MCF 10A (cell line): ENCODE results near the gene DOCK9. TPM values are rescaled to one million over a fixed set of nuclear protein-coding genes. Genes with fewer than 3 reads are reported as not detected.

Source experiments
- BruUV-seq: library from RNA; stranded (reverse); fragments of 400-500 nt; replicated peaks from 2 replicates; lab custom pipeline; 2021; lab: Mats Ljungman, UMichigan
- CTCF ChIA-PET: fragments of 300-600 bp; sonication (Branson Sonifier 250); formaldehyde crosslinking; extraction: SDS; loops from one replicate; lab custom pipeline; 2021; ENCODE audit warnings: antibody characterized with exemption, inconsistent platforms; lab: Yijun Ruan, JAX
- POLR2A ChIA-PET: fragments of 300-600, 350-650 bp; sonication (Branson Sonifier 250); formaldehyde crosslinking; extraction: SDS; loops from one replicate; lab custom pipeline; 2020; ENCODE audit warnings: antibody characterized with exemption, inconsistent platforms; lab: Yijun Ruan, JAX
- DNase-seq: peaks from one replicate; pipeline ENCODE4 v3.0.0-alpha.2; 2018; ENCODE audit not compliant: unreplicated experiment
- H3K27ac Mint-ChIP-seq: one replicate; pipeline ENCODE4 v1.8.0; 2022; ENCODE audit warnings: mild to moderate bottlenecking, low read depth, mixed read lengths; ENCODE audit not compliant: unreplicated experiment
- H3K27me3 Mint-ChIP-seq: one replicate; pipeline ENCODE4 v1.8.0; 2022; ENCODE audit warnings: mixed read lengths; ENCODE audit not compliant: insufficient read depth, unreplicated experiment
- H3K36me3 Mint-ChIP-seq: one replicate; pipeline ENCODE4 v1.8.0; 2022; ENCODE audit warnings: mild to moderate bottlenecking, moderate library complexity, mixed read lengths; ENCODE audit not compliant: insufficient read depth, unreplicated experiment
- H3K4me1 Mint-ChIP-seq: one replicate; pipeline ENCODE4 v1.8.0; 2022; ENCODE audit warnings: mixed read lengths; ENCODE audit not compliant: insufficient read depth, unreplicated experiment
- H3K4me3 Mint-ChIP-seq: one replicate; pipeline ENCODE4 v1.8.0; 2022; ENCODE audit warnings: mild to moderate bottlenecking, moderate library complexity, mixed read lengths; ENCODE audit not compliant: unreplicated experiment
- H3K9me3 Mint-ChIP-seq: one replicate; pipeline ENCODE4 v1.8.0; 2022; ENCODE audit warnings: mixed read lengths; ENCODE audit not compliant: unreplicated experiment
- CTCF ChIP-seq: fragments of 200-600 bp; IDR thresholded peaks from one replicate; pipeline ENCODE4 v1.8.0; 2022; ENCODE audit warnings: antibody characterized with exemption, mild to moderate bottlenecking; ENCODE audit not compliant: unreplicated experiment
- intact Hi-C: fragments of 100-400 bp; cut with micrococcal nuclease; formaldehyde crosslinking; loops from 2 replicates; pipeline ENCODE4 v1.14.1; 2022
- total RNA-seq: library from RNA; stranded (reverse); gene quantifications from 2 replicates; pipeline ENCODE4 v1.2.3, GENCODE V29; 2022

DOCK9 gene
- total RNA-seq, 1 experiment from 2014 or later = 77.0 TPM

- intact Hi-C loops = no loop called here
- H3K36me3 Mint-ChIP-seq = no peaks in the 10 kb centered on the region
- no peaks in the 10 kb centered on the region for H3K9me3 Mint-ChIP-seq
- ChIA-PET POLR2A (no interaction called here), CTCF (no interaction called here)
- no peak for DNase-seq
- TF ChIP-seq CTCF = no peak
- H3K27me3 Mint-ChIP-seq = no peaks in the 10 kb centered on the region
- no peak overlapping the region for H3K27ac Mint-ChIP-seq
- BruUV-seq = no TSS peak
- no peak overlapping the region for H3K4me3 Mint-ChIP-seq
- H3K4me1 Mint-ChIP-seq = peaks cover 5% of the 10 kb centered on the region
These were observed 196.4 kb downstream of the DOCK9 start for GRCh38 chr13:98781470-98781869.

GRCh38 chr13:98781045-98781444, 196.8 kb downstream of the DOCK9 start:
- no TSS peak for BruUV-seq
- CTCF ChIA-PET = no interaction called here

GRCh38 chr13:98780451-98780850, 197.4 kb downstream of the DOCK9 start:
- Mint-ChIP-seq H3K27me3 (no peaks in the 10 kb centered on the region), H3K9me3 (no peaks in the 10 kb centered on the region), H3K4me1 (peaks cover 11% of the 10 kb centered on the region), H3K27ac (no peak overlapping the region), H3K4me3 (no peak overlapping the region), H3K36me3 (no peaks in the 10 kb centered on the region)
- DNase-seq = no peak
- BruUV-seq = no TSS peak
- POLR2A ChIA-PET = no interaction called here
- CTCF ChIA-PET = interaction anchor here (0.7 kb wide), 1 partner anchor 38 kb away, joined by 3 read pairs; no protein-coding TSS in a partner anchor
- no peak for TF ChIP-seq CTCF
- intact Hi-C loops = no loop called here

More at GRCh38 chr13:98781045-98781444, 196.8 kb downstream of the DOCK9 start:
- intact Hi-C loops = no loop called here
- Mint-ChIP-seq H3K36me3 (no peaks in the 10 kb centered on the region), H3K27me3 (no peaks in the 10 kb centered on the region), H3K27ac (no peak overlapping the region), H3K4me3 (no peak overlapping the region), H3K4me1 (peaks cover 7% of the 10 kb centered on the region), H3K9me3 (no peaks in the 10 kb centered on the region)
- DNase-seq = no peak
- no peak for TF ChIP-seq CTCF
- POLR2A ChIA-PET = no interaction called here

- peaks cover 11% of the 10 kb centered on the region for H3K4me1 Mint-ChIP-seq
- H3K4me3 Mint-ChIP-seq = no peak overlapping the region
- no TSS peak for BruUV-seq
- no peaks in the 10 kb centered on the region for H3K36me3 Mint-ChIP-seq
- H3K27me3 Mint-ChIP-seq = no peaks in the 10 kb centered on the region
- CTCF ChIA-PET = no interaction called here
- H3K9me3 Mint-ChIP-seq = no peaks in the 10 kb centered on the region
- no peak for TF ChIP-seq CTCF
- no peak overlapping the region for H3K27ac Mint-ChIP-seq
- DNase-seq = no peak
- intact Hi-C loops = no loop called here
- POLR2A ChIA-PET = no interaction called here
These were observed 198.2 kb downstream of the DOCK9 start for GRCh38 chr13:98779695-98780094.
